LHCN-M2 (cell line): ENCODE data around the gene DTYMK. TPM values are rescaled to one million over a fixed set of nuclear protein-coding genes. Genes with fewer than 3 reads are reported as not detected.
A peak's percentile ranks its signal among the peaks of the same experiment; 100 is the strongest.
"Not testable (repeated sequence)": the region's sequence is repeated elsewhere in the genome, so short reads cannot be mapped to it uniquely, and the experiment has no call there.

Source experiments
- DNase-seq: peaks from one replicate; pipeline ENCODE4 v3.0.0-alpha.2; 2012; ENCODE audit warnings: low read depth
- total RNA-seq: library from RNA; depleted of rRNA; stranded (reverse); fragments of >200 nt; gene quantifications from 2 replicates; pipeline ENCODE4 v1.2.3, GENCODE V29; 2014

DTYMK gene
- total RNA-seq, 1 experiment from 2014 or later: 108 TPM

DNA sequence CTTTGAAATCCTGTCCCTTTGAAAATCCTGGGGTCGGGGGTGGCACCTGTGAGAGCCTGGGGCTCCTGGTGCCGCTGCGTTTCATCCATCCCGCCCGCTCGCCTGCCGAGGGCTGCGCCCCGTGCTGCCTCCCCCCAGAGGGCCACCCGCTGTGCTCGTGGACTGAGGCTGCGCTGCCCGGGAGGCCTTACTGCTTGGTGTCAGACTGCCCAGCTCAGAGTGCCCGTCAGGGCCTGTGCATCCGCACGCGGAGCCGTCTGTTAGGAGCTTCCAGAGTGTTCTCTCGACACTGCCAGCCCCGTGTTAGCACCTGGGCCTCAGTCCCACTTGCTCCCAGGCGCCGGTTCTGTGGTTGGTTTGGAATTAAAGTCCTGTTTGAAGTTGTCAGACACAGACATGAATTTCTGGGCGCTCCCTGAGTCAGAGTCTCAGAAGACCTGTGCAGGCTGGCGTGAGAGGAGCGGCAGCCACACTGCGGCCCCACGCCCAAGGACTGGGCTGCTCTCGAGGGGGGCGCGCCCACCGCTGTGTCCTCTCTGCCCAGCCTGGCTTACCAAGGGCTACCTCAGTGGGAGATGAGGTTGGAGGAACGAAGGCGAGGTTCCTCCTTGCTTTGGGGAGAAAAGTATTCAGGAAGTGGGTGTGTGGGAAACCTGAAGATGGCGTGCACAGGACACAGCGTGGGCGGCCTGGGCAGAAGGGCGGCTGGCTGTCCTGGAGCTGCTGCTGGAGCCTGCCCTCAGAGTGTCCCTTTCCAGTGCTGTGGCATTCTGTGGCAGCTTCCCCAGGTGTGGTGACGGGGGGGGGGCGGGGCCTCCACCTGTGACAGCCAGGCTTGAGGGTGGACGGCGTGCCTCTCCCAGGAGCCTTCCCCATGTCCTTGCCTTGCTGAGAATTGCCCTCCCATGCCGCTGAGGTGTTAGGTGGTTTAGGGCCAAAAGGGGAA lies 14.1 kb downstream of the DTYMK start:
- DNase-seq: no peak

GRCh38 chr2:241671457-241672240 lies 15.0 kb downstream of the DTYMK start:
- no peak for DNase-seq

DNA sequence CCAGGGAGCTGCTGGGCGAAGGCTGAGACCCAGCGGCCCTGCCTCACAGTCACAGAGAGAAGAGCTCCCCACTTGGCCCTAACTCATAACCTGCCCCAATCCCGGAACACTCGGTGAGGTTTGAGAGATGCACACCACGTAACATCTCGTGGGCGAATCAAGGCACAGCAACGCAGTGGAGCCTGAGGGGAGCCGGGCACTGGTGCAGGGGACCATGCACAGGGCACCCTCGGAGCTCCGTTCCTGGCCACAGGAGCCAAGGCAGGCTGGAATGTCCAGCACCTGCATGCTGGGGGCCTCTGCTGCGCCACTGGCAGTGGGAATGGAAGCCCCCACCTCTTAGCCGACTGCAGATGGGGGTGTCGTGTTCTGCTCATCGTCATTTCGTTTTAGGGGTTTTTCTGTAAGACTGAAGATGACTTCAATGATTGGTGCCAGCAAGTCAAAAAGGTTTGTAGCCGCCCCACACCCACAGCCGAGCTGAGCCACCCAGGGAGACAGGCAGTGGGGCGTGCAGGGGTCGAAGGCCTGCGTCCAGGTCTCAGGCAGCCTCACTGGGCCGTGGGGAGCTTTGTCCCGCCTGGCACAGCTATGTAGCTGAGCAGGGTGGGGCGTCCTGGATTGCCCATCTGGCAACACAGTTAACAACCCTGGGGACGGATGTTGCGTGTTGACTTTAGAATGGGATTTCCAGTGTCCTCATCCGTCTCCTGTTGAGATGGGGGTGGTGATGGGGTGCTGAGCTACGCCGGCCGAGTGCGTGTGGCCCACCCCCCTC lies 16.1 kb downstream of the DTYMK start:
- DNase-seq: no peak

- no peak for DNase-seq
Measured at GRCh38 chr2:241668839-241669238, 17.8 kb downstream of the DTYMK start.

DNA sequence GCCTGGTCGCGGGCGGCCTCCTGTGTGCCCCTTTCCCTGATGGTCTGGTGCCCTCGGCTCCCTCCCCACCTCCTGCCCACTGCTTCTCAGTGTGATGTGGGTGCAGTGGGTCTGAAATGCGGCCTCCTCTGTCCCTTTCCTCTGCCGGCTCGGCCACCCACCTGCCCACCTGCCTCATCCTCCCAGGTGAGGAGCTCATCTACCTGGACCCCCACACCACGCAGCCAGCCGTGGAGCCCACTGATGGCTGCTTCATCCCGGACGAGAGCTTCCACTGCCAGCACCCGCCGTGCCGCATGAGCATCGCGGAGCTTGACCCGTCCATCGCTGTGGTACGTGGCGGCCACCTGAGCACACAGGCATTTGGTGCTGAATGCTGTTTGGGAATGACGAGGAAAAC lies 18.3 kb downstream of the DTYMK start:
- DNase-seq: no peak

DNA sequence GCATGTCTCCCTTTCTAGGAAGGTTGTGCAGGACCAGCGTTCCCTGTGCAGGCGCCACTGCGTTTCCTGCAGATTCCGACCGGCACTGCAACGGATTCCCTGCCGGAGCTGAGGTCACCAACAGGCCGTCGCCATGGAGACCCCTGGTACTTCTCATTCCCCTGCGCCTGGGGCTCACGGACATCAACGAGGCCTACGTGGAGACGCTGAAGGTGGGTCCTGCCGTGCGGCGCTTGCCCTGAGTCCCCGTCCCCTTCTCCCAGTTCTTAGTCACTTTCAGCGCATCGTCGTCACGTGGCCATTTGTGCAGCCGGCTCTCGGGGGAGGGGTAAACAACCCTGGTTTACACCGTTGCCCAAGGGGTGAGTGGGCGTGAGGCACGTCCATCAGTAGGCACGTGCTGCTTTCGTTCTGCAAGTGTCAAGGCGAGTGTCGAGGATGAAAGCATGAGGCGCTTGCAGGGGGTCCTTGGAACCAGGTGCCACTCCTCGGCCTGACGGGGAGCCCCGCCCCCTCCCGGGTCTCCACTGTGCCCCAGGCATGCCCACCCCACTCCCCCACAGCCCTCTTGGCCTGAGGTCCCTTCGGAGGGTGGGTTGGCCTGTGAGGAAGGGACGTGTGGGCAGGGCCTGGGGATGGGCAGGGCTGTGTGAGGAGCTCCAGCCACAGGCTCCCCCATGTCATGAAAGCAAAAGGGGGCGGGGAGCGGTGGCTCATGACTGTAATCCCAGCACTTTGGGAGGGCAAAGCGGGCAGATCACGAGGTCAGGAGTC lies 19.8 kb downstream of the DTYMK start:
- DNase-seq: no peak

DNA sequence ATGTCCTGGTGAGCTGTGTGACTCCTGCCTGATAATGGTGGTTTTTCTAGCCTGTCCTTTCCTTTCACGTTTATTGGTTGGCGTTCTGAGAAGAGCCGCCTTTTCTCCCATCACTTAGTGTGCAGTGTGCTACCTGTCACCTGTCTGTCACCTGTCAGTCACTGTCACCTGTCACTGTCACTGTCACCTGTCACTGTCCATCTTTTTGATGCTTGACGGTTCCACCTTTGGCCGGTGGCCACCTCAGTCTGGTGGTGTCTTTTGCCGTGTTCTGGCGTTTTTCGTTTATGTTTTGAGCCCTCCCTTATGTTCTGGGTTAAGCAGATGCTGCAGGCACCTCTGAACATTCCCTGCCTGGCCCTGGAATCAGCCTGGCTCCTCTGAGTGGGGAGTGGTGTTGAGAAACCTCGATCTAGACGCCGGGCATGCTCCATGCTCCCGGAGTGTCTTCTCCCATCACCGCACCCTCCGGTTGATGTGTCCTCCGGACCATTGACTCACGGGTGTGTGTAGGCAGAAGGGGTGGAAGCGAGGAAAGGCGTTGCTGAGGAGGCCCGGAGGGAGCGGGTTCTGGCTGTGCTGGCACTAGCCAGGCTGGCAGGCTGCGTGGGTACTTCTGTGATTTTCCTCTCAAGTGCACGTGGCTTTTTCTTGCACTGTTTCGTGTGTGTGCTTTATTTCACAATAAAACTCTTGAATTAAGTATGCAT lies 20.7 kb downstream of the DTYMK start:
- peak; percentile 57 for DNase-seq

GRCh38 chr2:241662731-241663130 lies 23.9 kb downstream of the DTYMK start:
- not testable (repeated sequence) for DNase-seq

GRCh38 chr2:241660593-241661213 lies 25.9 kb downstream of the DTYMK start:
- DNase-seq: no peak

DNA sequence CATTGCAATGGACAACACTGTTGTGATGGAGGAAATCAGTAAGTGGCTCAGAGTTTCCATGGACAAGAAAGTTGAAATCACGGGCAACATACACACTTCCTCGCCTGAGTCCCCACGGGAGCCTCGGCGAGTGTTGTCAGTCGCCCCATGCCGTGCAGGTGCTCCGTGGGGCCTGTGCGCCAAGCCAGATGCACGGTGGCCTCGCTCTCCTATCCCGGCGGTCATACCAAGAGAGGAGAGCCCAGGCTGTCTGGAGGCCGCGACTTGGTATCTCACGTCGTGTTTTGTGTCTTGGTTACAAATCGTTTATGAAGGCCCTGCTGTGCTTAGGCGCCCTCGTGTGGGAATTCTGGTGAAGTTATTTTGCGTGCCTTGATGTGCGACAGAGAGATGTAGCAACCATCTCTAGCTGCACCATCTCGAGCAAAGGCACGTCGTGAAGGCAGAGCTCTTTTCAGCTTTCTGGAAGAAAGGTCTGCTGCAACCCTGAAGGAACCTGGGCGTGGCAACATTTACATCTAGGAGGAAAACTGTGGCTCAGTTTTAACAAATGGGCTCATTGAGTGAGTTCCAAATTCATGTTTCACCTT lies 27.4 kb downstream of the DTYMK start:
- DNase-seq: peak; percentile 67

- no peak for DNase-seq
Measured at GRCh38 chr2:241658296-241658695, 28.3 kb downstream of the DTYMK start.

DNA sequence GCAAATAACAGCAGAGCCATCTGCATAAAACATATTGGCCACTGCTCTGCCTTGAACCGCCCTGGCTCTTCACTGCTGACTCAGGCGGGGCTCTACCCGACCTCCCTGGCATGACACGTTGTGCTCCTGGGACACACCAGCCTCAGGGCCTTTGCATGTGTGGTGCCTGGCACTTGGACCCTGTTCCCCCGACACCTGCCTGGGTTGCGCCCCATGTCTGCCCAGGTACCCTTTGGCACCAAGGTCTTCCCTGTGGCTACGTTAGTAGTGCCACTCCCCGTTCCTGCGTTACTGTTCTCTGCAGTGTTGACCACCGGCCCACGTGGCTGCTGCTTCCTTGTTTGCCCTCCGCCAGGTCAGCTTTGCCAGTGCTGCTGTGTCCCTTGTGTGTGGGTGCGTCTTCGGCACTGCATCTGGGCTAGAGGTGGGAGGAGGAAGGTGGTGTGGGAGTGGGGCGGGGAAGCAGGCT lies 28.8 kb downstream of the DTYMK start:
- no peak for DNase-seq

- no peak for DNase-seq
Measured at GRCh38 chr2:241656190-241656741, 30.3 kb downstream of the DTYMK start.

DNA sequence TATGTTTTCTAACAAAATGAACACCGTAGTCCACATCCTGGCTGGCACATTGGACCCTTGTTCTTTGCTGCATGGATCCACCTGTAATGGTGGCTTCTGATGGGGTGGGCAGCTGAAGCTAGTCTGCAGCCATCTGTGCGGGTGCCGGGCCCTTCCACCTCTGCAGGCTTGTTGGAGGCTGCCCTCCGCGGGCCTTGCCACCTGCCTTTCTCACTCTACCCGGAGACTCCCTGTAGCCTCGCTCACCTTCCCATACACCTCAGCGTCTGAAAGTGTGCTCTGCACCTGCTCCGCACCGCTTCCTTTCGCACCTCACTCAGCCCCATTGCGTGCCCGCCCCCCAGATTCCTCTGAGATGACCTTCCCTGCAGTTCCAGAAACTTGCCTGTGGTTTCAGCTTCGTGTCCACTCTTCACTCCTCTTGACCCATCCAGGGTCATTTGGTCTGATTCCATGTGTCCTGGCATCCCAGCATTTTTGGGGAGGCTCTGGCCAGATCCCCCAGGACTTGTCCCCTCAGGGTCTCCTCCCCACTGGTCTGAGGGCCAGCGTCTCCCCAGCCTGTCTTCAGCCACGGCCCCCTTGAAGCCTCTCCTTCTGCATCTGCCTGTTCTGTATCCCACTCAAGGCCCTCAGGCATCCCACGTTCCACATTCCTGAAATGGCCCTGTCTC lies 31.0 kb downstream of the DTYMK start:
- DNase-seq: no peak

DNA sequence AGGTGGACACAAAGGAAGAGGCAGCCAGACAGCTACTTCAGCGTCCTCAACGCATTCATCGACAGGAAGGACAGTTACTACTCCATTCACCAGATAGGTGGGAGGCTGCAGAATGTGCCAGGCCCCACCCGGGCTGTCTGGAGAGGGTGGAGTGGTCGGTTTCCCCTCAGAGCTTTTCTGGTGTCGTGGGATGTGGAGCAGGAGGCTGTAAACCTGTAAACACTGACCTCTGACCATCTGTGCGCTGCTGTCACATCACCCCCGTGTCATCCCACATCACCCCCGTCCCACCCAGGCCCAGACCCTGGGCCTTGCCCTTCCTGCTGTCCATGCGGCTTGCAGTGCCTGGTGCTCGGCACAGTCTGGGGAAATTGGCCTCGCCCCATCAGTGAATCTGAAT lies 32.1 kb downstream of the DTYMK start:
- no peak for DNase-seq

GRCh38 chr2:241653210-241653750 lies 33.3 kb downstream of the DTYMK start:
- no peak for DNase-seq

- DNase-seq: no peak
Measured at GRCh38 chr2:241652722-241653121, 33.9 kb downstream of the DTYMK start.

GRCh38 chr2:241652142-241652541 lies 34.5 kb downstream of the DTYMK start:
- no peak for DNase-seq
